SIG-M5 (cell line): Measurements from ENCODE around the gene TNFAIP3.

Experiments used
- DNase-seq: peaks from one replicate; lab custom pipeline; 2025; lab: John Stamatoyannopoulos, UW

The TNFAIP3 gene

GRCh38 chr6:137923866-137924653 is 57.0 kb downstream of the TNFAIP3 start:
- DNase-seq = no peak

DNA sequence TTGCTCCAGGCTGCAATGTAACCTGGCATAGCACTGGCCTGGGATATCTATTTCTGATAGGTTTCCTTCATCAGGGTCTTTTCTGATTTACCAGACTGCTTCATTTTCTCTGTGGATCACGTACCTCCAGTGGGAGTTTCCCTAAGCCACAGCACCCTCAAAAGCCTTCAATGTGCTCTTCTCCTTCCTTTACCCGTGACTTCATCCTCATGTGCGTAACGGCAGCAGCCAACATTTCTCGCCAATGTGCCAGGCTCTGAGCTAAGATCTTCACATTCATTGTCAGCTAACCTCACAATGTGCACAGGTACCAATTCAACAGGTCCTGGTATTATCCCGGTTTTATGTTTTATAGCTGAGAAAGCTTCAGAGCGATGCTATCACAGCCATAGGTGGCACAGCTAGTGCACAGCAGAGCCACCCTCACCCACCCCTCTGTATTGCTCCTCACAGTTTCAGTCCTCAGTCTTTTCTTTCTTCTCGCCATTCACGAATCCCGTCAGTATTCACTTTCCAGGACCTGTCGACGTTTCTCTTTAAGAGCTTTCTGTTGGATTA is 58.2 kb downstream of the TNFAIP3 start:
- no peak for DNase-seq

- DNase-seq = no peak
These were observed 59.2 kb downstream of the TNFAIP3 start for GRCh38 chr6:137926207-137926731.

GRCh38 chr6:137926985-137927384 is 59.9 kb downstream of the TNFAIP3 start:
- DNase-seq = no peak

- peak; percentile 74 for DNase-seq
These were observed 60.7 kb downstream of the TNFAIP3 start for GRCh38 chr6:137927777-137928218.

DNA sequence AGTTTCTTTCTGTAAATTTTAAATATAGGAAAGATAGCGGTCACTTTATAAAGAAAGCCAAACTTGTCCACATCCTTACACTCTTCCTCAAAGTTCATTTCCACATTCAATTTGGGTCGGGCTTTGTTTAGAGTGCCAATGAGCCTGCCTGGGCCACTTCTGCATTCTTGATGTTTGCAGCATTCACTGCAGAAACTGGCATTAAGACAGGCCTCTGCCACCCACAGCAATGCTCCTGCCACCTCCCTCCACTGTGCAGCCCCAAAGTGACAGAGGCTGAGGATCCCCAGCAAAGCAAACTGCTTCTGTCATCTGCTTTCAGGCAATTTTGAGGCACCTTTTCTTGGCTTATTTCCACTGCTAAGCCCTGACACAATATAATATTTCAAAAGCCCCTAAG is 61.2 kb downstream of the TNFAIP3 start:
- DNase-seq = no peak

GRCh38 chr6:137931849-137932465 is 64.9 kb downstream of the TNFAIP3 start:
- DNase-seq = no peak
